ENCODE measurements around the gene CCDC12. TPM values are rescaled to one million over a fixed set of nuclear protein-coding genes. Genes with fewer than 3 reads are reported as not detected.

CCDC12 gene
- total RNA-seq, 1 experiment from 2014 or later = 27.0 TPM

DNA sequence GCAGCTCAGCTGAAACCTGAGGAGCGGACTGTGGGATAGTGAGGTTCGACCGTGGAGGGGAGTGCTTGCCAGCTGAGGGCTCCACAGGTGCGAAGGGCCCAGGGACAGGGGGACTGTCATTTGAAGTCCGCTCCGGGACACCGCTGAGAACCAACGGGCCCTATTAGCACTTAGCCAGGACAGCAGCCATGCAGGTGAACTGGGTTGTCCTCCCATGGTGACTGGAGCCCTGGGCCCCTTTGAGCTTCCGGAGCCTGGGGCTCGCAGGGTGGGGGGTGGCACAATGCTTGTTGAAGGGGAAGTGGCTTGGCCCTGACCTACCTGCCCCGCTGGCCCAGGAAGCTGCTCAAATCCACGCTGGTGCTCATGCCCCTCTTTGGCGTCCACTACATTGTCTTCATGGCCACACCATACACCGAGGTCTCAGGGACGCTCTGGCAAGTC is 74.3 kb downstream of the CCDC12 start:
- H3K36me3 ChIP-seq = no peaks in the 10 kb centered on the region
- no peaks in the 10 kb centered on the region for H3K27me3 ChIP-seq (replicated peaks)
- peaks cover 4% of the 10 kb centered on the region for H3K4me1 ChIP-seq (replicated peaks)
- H3K27ac ChIP-seq = no peak overlapping the region
- no peak for DNase-seq (ENCODE audit: low read depth in 1 of 2, low spot score in 2 of 2)
- H3K9me3 ChIP-seq (replicated peaks) = no peaks in the 10 kb centered on the region
- no peak overlapping the region for H3K4me3 ChIP-seq

DNA sequence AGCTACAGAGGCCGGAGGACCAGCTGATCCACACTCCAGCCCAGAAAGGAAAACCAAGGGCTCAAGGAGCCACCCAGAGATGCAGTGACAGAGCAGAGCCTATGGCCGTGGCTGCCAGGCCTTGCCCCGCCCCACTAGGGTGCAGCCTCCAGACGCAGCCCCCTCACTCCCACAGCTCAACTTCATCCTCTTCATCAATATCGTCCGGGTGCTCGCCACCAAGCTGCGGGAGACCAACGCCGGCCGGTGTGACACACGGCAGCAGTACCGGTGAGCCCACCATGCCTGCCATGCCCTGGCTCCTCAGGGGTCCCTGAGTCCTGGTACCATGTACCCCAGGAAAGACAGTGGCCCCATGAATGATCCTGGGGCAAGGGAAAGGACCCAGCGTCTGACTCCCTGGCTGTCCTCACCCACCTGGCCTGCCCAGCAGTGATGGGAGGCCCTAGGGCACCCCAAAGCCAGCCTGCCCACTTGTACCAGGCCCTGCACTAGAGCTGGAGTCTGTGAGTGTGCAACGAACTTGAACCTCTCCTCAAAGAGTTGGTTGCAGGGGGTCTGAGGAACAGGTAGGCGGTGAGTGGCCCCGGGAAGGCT is 74.9 kb downstream of the CCDC12 start:
- Histone ChIP-seq H3K4me3 (no peak overlapping the region), H3K9me3 (replicated peaks) (no peaks in the 10 kb centered on the region), H3K36me3 (no peaks in the 10 kb centered on the region), H3K27me3 (replicated peaks) (no peaks in the 10 kb centered on the region), H3K4me1 (replicated peaks) (peaks cover 4% of the 10 kb centered on the region), H3K27ac (no peak overlapping the region)
- DNase-seq (ENCODE audit: low read depth in 1 of 2, low spot score in 2 of 2) = no peak

GRCh38 chr3:46901061-46901460 is 75.5 kb downstream of the CCDC12 start:
- DNase-seq (ENCODE audit: low read depth in 1 of 2, low spot score in 2 of 2) = no peak
- Histone ChIP-seq H3K4me3 (no peak overlapping the region), H3K4me1 (replicated peaks) (peaks cover 4% of the 10 kb centered on the region), H3K27ac (no peak overlapping the region), H3K9me3 (replicated peaks) (no peaks in the 10 kb centered on the region), H3K27me3 (replicated peaks) (no peaks in the 10 kb centered on the region), H3K36me3 (no peaks in the 10 kb centered on the region)

GRCh38 chr3:46900356-46900755 is 76.2 kb downstream of the CCDC12 start:
- H3K36me3 ChIP-seq = no peaks in the 10 kb centered on the region
- H3K4me1 ChIP-seq (replicated peaks) = peaks cover 4% of the 10 kb centered on the region
- H3K9me3 ChIP-seq (replicated peaks) = no peaks in the 10 kb centered on the region
- H3K4me3 ChIP-seq = no peak overlapping the region
- no peaks in the 10 kb centered on the region for H3K27me3 ChIP-seq (replicated peaks)
- no peak for DNase-seq (ENCODE audit: low read depth in 1 of 2, low spot score in 2 of 2)
- H3K27ac ChIP-seq = no peak overlapping the region

DNA sequence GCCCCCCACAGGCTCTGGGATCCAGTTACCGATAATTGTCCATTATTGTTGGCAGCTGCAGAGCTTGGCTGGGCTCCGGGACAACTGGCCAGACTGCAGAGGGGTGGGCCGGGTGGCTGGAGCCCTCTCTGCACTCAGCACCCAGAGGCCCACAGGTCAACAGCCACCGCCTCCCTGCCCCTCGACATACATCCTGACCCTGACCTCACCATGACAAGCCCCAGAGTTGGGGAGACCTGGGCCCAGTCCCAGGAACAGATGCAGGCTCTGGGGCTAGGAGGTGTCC is 76.6 kb downstream of the CCDC12 start:
- H3K27me3 ChIP-seq (replicated peaks) = no peaks in the 10 kb centered on the region
- no peak overlapping the region for H3K27ac ChIP-seq
- no peak overlapping the region for H3K4me3 ChIP-seq
- H3K9me3 ChIP-seq (replicated peaks) = no peaks in the 10 kb centered on the region
- DNase-seq (ENCODE audit: low read depth in 1 of 2, low spot score in 2 of 2) = no peak
- H3K4me1 ChIP-seq (replicated peaks) = peaks cover 4% of the 10 kb centered on the region
- no peaks in the 10 kb centered on the region for H3K36me3 ChIP-seq

DNA sequence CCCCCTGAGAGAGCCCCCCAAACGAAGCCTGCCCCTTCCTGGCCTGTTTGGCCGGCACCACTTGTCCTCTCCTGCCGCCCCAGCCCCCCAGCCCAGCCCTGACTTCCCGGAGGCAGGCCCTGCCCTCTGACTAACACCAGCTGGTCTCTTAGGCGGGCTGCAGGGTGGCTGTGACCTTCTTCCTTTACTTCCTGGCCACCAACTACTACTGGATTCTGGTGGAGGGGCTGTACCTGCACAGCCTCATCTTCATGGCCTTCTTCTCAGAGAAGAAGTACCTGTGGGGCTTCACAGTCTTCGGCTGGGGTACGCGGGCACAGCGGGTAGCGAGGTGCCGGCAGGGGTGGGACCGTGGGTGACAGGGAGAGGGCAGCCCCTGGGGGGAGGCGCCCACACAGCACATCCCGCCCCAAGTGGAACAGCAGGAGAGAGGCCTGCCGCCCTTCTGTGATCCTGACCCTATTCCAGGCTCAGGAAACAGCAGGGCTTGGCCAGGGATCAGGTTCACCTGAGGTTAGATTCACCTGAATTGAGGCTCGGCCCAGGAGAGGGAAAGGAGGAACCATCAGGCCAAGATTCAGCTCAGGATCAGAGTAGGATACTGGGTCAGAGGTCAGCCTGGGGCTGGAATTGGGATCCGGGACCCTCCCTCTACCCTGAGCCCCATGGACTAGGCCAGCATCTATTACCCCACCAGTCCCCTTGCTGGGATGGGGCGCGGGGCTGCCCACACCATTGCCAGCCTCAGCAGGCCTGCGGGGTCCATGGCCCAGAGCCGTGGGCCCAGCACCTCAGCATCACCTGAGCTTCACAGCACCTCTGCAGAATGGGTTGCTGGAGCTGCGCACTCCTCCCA is 77.2 kb downstream of the CCDC12 start:
- Histone ChIP-seq H3K9me3 (replicated peaks) (no peaks in the 10 kb centered on the region), H3K4me3 (no peak overlapping the region), H3K36me3 (no peaks in the 10 kb centered on the region), H3K27ac (no peak overlapping the region), H3K27me3 (replicated peaks) (no peaks in the 10 kb centered on the region), H3K4me1 (replicated peaks) (peaks cover 4% of the 10 kb centered on the region)
- no peak for DNase-seq (ENCODE audit: low read depth in 1 of 2, low spot score in 2 of 2)

GRCh38 chr3:46898321-46899150 is 78.0 kb downstream of the CCDC12 start:
- H3K27ac ChIP-seq = no peak overlapping the region

GRCh38 chr3:46897829-46898320 is 78.7 kb downstream of the CCDC12 start:
- no peaks in the 10 kb centered on the region for H3K4me1 ChIP-seq (replicated peaks)
- DNase-seq (ENCODE audit: low read depth in 1 of 2, low spot score in 2 of 2) = no peak
- no peak overlapping the region for H3K4me3 ChIP-seq
- H3K27me3 ChIP-seq (replicated peaks) = no peaks in the 10 kb centered on the region
- no peaks in the 10 kb centered on the region for H3K36me3 ChIP-seq
- H3K27ac ChIP-seq = no peak overlapping the region
- no peaks in the 10 kb centered on the region for H3K9me3 ChIP-seq (replicated peaks)

More at GRCh38 chr3:46898321-46899150, 78.0 kb downstream of the CCDC12 start:
- H3K9me3 ChIP-seq (replicated peaks) = no peaks in the 10 kb centered on the region
- DNase-seq (ENCODE audit: low read depth in 1 of 2, low spot score in 2 of 2) = no peak
- H3K36me3 ChIP-seq = no peaks in the 10 kb centered on the region
- H3K4me1 ChIP-seq (replicated peaks) = no peaks in the 10 kb centered on the region
- H3K27me3 ChIP-seq (replicated peaks) = no peaks in the 10 kb centered on the region
- no peak overlapping the region for H3K4me3 ChIP-seq

GRCh38 chr3:46897031-46897430 is 79.5 kb downstream of the CCDC12 start:
- peaks cover 3% of the 10 kb centered on the region for H3K27me3 ChIP-seq (replicated peaks)
- H3K36me3 ChIP-seq = no peaks in the 10 kb centered on the region
- DNase-seq (ENCODE audit: low read depth in 1 of 2, low spot score in 2 of 2) = no peak
- no peak overlapping the region for H3K4me3 ChIP-seq
- peaks cover 7% of the 10 kb centered on the region for H3K4me1 ChIP-seq (replicated peaks)
- no peaks in the 10 kb centered on the region for H3K9me3 ChIP-seq (replicated peaks)
- no peak overlapping the region for H3K27ac ChIP-seq

GRCh38 chr3:46896386-46896785 is 80.2 kb downstream of the CCDC12 start:
- Histone ChIP-seq H3K36me3 (no peaks in the 10 kb centered on the region), H3K4me1 (replicated peaks) (peaks cover 9% of the 10 kb centered on the region), H3K27ac (no peak overlapping the region), H3K27me3 (replicated peaks) (peaks cover 9% of the 10 kb centered on the region), H3K4me3 (no peak overlapping the region), H3K9me3 (replicated peaks) (no peaks in the 10 kb centered on the region)
- no peak for DNase-seq (ENCODE audit: low read depth in 1 of 2, low spot score in 2 of 2)

- H3K4me3 ChIP-seq = no peak overlapping the region
- H3K9me3 ChIP-seq (replicated peaks) = no peaks in the 10 kb centered on the region
- no peak for DNase-seq (ENCODE audit: low read depth in 1 of 2, low spot score in 2 of 2)
- H3K4me1 ChIP-seq (replicated peaks) = peaks cover 9% of the 10 kb centered on the region
- H3K27me3 ChIP-seq (replicated peaks) = peaks cover 16% of the 10 kb centered on the region
- no peak overlapping the region for H3K27ac ChIP-seq
- H3K36me3 ChIP-seq = no peaks in the 10 kb centered on the region
Observed at GRCh38 chr3:46895761-46896160, 80.8 kb downstream of the CCDC12 start.

DNA sequence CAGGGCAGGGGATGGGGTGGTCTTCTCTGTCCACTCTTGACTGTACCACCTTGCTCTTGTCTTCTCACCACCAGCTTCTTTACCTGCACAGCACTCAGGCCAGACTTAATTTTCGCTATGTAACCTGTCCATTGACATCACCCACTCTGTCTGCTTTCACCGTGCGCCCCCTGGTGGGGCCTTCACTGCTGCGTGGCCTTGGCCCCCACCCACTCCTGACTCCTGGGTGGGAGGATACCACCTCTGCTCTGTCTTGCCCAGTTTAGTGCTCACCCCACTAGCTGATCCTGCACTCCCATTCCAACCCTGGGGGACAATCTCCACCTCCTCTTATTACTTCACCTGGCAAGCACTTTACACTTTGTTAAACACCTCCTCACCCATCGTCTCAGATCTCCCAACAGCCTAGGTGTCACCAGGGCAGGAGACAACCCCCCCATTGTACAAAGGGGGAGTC is 81.3 kb downstream of the CCDC12 start:
- no peaks in the 10 kb centered on the region for H3K36me3 ChIP-seq
- H3K9me3 ChIP-seq (replicated peaks) = no peaks in the 10 kb centered on the region
- peaks cover 9% of the 10 kb centered on the region for H3K4me1 ChIP-seq (replicated peaks)
- peak; percentile 49 to 65 for DNase-seq (ENCODE audit: low read depth in 1 of 2, low spot score in 2 of 2)
- peaks cover 16% of the 10 kb centered on the region for H3K27me3 ChIP-seq (replicated peaks)
- H3K27ac ChIP-seq = no peak overlapping the region
- no peak overlapping the region for H3K4me3 ChIP-seq

DNA sequence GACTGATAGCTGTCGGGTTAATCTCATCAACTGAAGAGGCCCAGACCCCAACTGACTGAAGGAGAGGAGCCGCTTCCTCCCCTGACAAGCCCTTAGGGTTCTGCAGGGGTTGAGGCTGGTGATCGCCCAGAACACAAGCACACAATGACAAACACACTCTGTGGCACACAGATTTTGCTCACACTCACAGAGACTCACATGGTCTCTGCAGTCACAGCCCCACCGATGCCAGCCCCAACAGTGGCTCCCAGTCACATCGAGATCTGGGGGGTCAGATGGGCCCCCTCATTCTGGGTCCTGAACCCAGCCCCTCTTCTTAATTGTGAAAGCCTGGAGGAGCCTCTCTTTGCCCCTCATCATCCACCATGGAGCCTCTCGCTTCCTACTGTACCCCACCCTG is 82.3 kb downstream of the CCDC12 start:
- H3K4me3 ChIP-seq = no peak overlapping the region
- no peaks in the 10 kb centered on the region for H3K9me3 ChIP-seq (replicated peaks)
- no peaks in the 10 kb centered on the region for H3K36me3 ChIP-seq
- peaks cover 9% of the 10 kb centered on the region for H3K4me1 ChIP-seq (replicated peaks)
- no peak for DNase-seq (ENCODE audit: low read depth in 1 of 2, low spot score in 2 of 2)
- H3K27me3 ChIP-seq (replicated peaks) = peaks cover 16% of the 10 kb centered on the region
- no peak overlapping the region for H3K27ac ChIP-seq

DNA sequence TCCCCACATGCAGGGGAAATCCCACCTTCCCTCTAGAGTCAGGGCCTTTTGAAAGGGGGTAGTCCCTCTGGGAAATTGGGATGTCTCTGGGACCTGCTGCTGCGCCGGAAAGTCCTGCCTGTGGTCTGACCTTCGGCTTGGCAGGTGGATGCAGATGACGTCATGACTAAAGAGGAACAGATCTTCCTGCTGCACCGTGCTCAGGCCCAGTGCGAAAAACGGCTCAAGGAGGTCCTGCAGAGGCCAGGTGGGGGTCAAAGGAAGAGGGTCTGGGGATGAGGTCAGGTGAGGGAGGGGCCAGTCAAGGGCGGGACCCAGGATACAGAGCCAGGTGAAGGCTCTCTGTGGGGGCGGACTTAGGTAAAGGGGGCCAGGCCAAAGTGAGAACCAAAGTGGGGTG is 82.8 kb downstream of the CCDC12 start:
- peaks cover 16% of the 10 kb centered on the region for H3K27me3 ChIP-seq (replicated peaks)
- no peak overlapping the region for H3K4me3 ChIP-seq
- H3K36me3 ChIP-seq = no peaks in the 10 kb centered on the region
- no peak for DNase-seq (ENCODE audit: low read depth in 1 of 2, low spot score in 2 of 2)
- no peaks in the 10 kb centered on the region for H3K9me3 ChIP-seq (replicated peaks)
- peaks cover 9% of the 10 kb centered on the region for H3K4me1 ChIP-seq (replicated peaks)
- H3K27ac ChIP-seq = no peak overlapping the region
